LNCaP clone FGC (cell line): ENCODE data around the gene TMOD1.

Experiments
- DNase-seq: peaks from one replicate; pipeline ENCODE4 v3.0.0-alpha.2; 2011; ENCODE audit warnings: low read depth
- H3K4me3 ChIP-seq: 2 replicates; pipeline ENCODE4 v1.5.1; 2011; ENCODE audit warnings: mild to moderate bottlenecking, low read depth, low read length, control low read depth
- CTCF ChIP-seq: IDR thresholded peaks from 2 replicates; pipeline ENCODE4 v1.5.1; 2012; ENCODE audit warnings: mild to moderate bottlenecking; ENCODE audit not compliant: control insufficient read depth, insufficient read depth; ENCODE audit errors: extremely low read depth

The TMOD1 gene

DNA sequence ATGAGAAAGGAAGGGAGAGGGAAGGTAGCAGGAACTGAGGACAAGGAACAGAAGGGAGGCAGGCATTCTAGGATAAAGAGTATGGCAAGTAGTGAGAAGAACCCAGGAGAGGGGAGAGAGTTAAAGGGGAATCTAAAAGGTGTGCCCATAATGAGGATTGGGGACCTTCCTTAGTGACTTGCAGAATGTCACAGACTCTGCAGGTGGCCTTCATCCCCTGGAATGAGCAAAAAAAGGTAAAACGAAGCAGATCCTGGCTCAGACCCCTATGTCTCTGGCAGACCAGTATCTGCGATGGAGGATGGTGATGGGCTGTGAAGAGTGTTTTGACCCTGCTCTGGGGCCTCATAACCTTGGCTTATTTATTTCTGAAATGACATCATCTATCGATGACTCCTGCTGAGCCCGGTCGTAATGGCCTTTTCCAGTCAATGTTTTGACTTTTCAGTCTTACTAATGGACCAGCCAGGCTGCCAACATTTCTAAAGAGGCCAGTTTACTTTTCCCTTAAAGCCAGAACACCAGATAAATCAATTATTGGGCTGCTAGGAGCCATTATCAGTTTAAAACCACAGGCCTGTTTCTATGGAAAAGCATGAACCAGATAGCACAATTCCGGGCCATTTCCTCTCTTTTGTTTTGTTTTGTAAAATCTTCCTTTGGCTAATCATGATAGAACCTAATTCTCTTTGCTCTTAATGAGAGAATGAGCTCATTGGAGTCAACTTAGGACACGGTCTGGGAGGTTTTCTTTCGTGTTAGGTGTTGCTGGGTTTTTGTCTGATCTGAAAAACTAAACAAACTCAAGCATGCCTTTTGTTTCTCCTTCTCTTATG, 3.1 kb downstream of the TMOD1 start:
- TF ChIP-seq CTCF: no peak
- no peak for DNase-seq
- H3K4me3 ChIP-seq: no peak overlapping the region

- no peak for TF ChIP-seq CTCF
- DNase-seq: no peak
- no peak overlapping the region for H3K4me3 ChIP-seq
These were observed 4.4 kb downstream of the TMOD1 start for GRCh38 chr9:97505845-97506244.

GRCh38 chr9:97506306-97506705, 4.8 kb downstream of the TMOD1 start:
- DNase-seq: no peak
- H3K4me3 ChIP-seq: no peak overlapping the region
- TF ChIP-seq CTCF: no peak

- no peak overlapping the region for H3K4me3 ChIP-seq
- DNase-seq: no peak
- no peak for TF ChIP-seq CTCF
These were observed 5.3 kb downstream of the TMOD1 start for GRCh38 chr9:97506787-97507186.

- no peak for TF ChIP-seq CTCF
These were observed 6.0 kb downstream of the TMOD1 start for GRCh38 chr9:97507428-97507984.

DNA sequence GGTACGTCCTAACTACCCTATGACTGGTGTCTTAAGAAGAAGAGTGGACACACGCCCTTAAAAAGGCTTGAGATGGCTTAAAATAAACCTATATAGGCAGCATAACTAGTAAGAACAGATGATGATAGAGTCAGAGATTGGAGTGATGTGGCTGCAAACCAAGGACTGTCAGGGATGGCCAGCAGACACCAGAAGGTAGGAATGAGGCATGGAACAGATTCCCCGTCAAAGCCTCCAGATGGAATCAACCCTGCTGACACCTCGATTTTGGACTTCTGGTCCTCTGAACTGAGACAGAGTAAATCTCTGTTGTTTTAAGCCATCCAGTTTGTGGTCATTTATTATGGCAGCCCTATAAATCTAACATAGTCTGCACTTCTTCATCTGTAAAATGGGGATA, 7.4 kb downstream of the TMOD1 start:
- H3K4me3 ChIP-seq: no peak overlapping the region
- no peak for DNase-seq
- TF ChIP-seq CTCF: no peak

More at GRCh38 chr9:97507428-97507984, 6.0 kb downstream of the TMOD1 start:
- no peak for DNase-seq
- H3K4me3 ChIP-seq: no peak overlapping the region
